ENCODE data around the gene SLC27A5. TPM values are rescaled to one million over a fixed set of nuclear protein-coding genes. Genes with fewer than 3 reads are reported as not detected.

SLC27A5 gene
- total RNA-seq, 1 experiment from 2014 or later = 17.1 TPM

GRCh38 chr19:58455306-58455705, 56.5 kb downstream of the SLC27A5 start:
- no peak overlapping the region for H3K14ac ChIP-seq (ENCODE audit: insufficient read depth, low read length)
- no peak overlapping the region for H4K5ac ChIP-seq (ENCODE audit: insufficient read length, low read depth, low read length)
- no peak overlapping the region for H3T11ph ChIP-seq (ENCODE audit: low read length)
- WGBS (ENCODE audit: extremely low coverage, insufficient read length, low lambda C conversion rate) = no CpG with 5 or more reads among the region's 21 CpGs
- no peak overlapping the region for H2BK5ac ChIP-seq (ENCODE audit: insufficient read length, low read length)
- no peaks in the 10 kb centered on the region for H4K20me1 ChIP-seq (ENCODE audit: control insufficient read depth, insufficient read depth, insufficient read length)
- H2BK20ac ChIP-seq (ENCODE audit: low read depth, low read length, poor library complexity, severe bottlenecking) = no peak overlapping the region
- no peak overlapping the region for H4K91ac ChIP-seq (ENCODE audit: insufficient read length, low read depth, low read length)
- H2AFZ ChIP-seq (ENCODE audit: low read length) = no peak overlapping the region
- H3K4me1 Mint-ChIP-seq = peaks cover 12 to 13% of the 10 kb centered on the region in 2 experiments
- no peaks in the 10 kb centered on the region for H3K79me1 ChIP-seq (ENCODE audit: insufficient read depth, low read depth, low read length, poor library complexity, severe bottlenecking)
- peaks cover 25% of the 10 kb centered on the region for H3K27me3 Mint-ChIP-seq (ENCODE audit: low read depth)
- no peak for DNase-seq
- no peaks in the 10 kb centered on the region for H3K79me2 ChIP-seq (ENCODE audit: insufficient read depth, low read length)
- no peak for TF ChIP-seq CTCF (conservative IDR thresholded peaks at IDR 0.05)
- no peak overlapping the region for H3K4ac ChIP-seq (ENCODE audit: low read depth, low read length)
- no peak overlapping the region for H2BK15ac ChIP-seq (ENCODE audit: low read depth, low read length)
- no peaks in the 10 kb centered on the region for H3K9me3 Mint-ChIP-seq
- no peak overlapping the region for H2BK120ac ChIP-seq (ENCODE audit: low read depth, low read length, poor library complexity, severe bottlenecking)
- no peak overlapping the region for H3K4me3 Mint-ChIP-seq
- no peak overlapping the region for H3K9ac ChIP-seq (ENCODE audit: extremely low read depth, insufficient read length, low read length)
- H3K56ac ChIP-seq (ENCODE audit: insufficient read length, low read depth, low read length) = no peak overlapping the region
- no peak overlapping the region for H3K27ac Mint-ChIP-seq
- peaks cover 3% of the 10 kb centered on the region for H3K23me2 ChIP-seq (ENCODE audit: insufficient read length, low read depth, low read length, poor library complexity, severe bottlenecking)
- no peaks in the 10 kb centered on the region for H3K9me3 ChIP-seq (ENCODE audit: control insufficient read depth, low read depth, low read length)
- no peak overlapping the region for H2BK12ac ChIP-seq (ENCODE audit: insufficient read length, low read depth, low read length)
- no peak overlapping the region for H3K23ac ChIP-seq (ENCODE audit: insufficient read length, low read depth, low read length)
- no peak overlapping the region for H3K18ac ChIP-seq (ENCODE audit: insufficient read length, low read depth, low read length)
- H4K8ac ChIP-seq (replicated peaks; ENCODE audit: insufficient read length, low read depth, low read length) = no peak overlapping the region
- H3K36me3 Mint-ChIP-seq (ENCODE audit: insufficient read depth in 1 of 3, low read depth in 3 of 3) = peaks cover 3 to 9% (median 5%) of the 10 kb centered on the region in 3 experiments; a peak in 4 of 7 replicates
- H3K4me2 ChIP-seq (ENCODE audit: insufficient read depth, insufficient read length, low read length) = no peak overlapping the region
- H3K4me1 ChIP-seq (ENCODE audit: insufficient read depth, low read length) = no peaks in the 10 kb centered on the region
- H2AK5ac ChIP-seq (ENCODE audit: insufficient read length, low read length) = no peak overlapping the region
- peaks cover 3% of the 10 kb centered on the region; the same call in 1 of the 2 replicates for H3K27me3 ChIP-seq (ENCODE audit: insufficient read depth, low read length)
- H3K27ac ChIP-seq (ENCODE audit: insufficient read length, low read depth, low read length) = no peak overlapping the region
